HUES64 (cell line): ENCODE data around the gene DGAT2.

Experiments
- H3K27ac ChIP-seq: 2 replicates; pipeline ENCODE4 v1.7.0; 2013; ENCODE audit warnings: low read depth, low read length, inconsistent platforms
- H3K27me3 ChIP-seq: 2 replicates; pipeline ENCODE4 v1.6.1; 2013; ENCODE audit warnings: mild to moderate bottlenecking, low read length; ENCODE audit not compliant: insufficient read depth
- H3K36me3 ChIP-seq: 2 replicates; pipeline ENCODE4 v1.6.1; 2013; ENCODE audit warnings: mild to moderate bottlenecking, low read length; ENCODE audit not compliant: insufficient read depth
- H3K4me1 ChIP-seq: 2 replicates; pipeline ENCODE4 v1.6.1; 2013; ENCODE audit warnings: mild to moderate bottlenecking, low read length, moderate library complexity; ENCODE audit not compliant: insufficient read depth
- H3K4me3 ChIP-seq: 2 replicates; pipeline ENCODE4 v1.5.1; 2013; ENCODE audit warnings: mild to moderate bottlenecking, low read length, moderate library complexity
- H3K9ac ChIP-seq: 2 replicates; pipeline ENCODE4 v1.6.1; 2013; ENCODE audit warnings: mild to moderate bottlenecking, low read depth, low read length
- H3K9me3 ChIP-seq: 2 replicates; pipeline ENCODE4 v1.6.1; 2013; ENCODE audit warnings: low read depth, low read length; ENCODE audit not compliant: insufficient read depth
- WGBS: fragments of 150-250, 120-280 bp; methylation state at CpG from one replicate; pipeline ENCODE4 v1.1.7; 2013; ENCODE audit warnings: missing lambda C conversion rate; 5-methylcytosine and 5-hydroxymethylcytosine counted together

The DGAT2 gene

GRCh38 chr11:75792997-75793800 is 24.6 kb downstream of the DGAT2 start:
- Histone ChIP-seq H3K27me3 (no peaks in the 10 kb centered on the region), H3K9ac (no peak overlapping the region), H3K4me3 (no peak overlapping the region), H3K27ac (no peak overlapping the region), H3K9me3 (no peaks in the 10 kb centered on the region), H3K4me1 (no peaks in the 10 kb centered on the region), H3K36me3 (no peaks in the 10 kb centered on the region)
- 91% methylated on average over 11 of the region's 12 CpGs for WGBS

DNA sequence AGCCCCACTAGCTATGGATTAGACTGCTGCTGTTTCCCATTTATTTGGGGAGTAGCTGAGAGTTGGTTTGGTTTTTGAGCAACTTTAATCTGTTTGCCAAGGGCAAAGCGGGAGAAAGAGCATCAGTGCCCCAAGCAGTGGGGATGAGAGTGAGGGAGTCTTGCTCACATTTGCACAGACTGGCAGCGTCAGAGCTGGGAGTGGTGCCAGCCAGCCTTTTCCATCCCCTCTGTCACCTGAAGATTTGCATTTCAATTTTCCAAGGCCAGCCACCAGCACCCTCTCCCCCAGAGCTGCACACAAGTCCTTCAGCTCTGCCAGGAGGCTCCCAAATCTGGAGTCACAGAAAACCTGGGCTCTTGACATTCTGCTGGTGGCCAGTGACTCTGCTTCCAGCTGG is 25.4 kb downstream of the DGAT2 start:
- H3K9me3 ChIP-seq, result no peaks in the 10 kb centered on the region
- H3K27ac ChIP-seq, result no peak overlapping the region
- no peak overlapping the region for H3K4me3 ChIP-seq
- no peaks in the 10 kb centered on the region for H3K4me1 ChIP-seq
- no peaks in the 10 kb centered on the region for H3K27me3 ChIP-seq
- H3K36me3 ChIP-seq, result no peaks in the 10 kb centered on the region
- WGBS, result 92% methylated on average over 2 of the region's 2 CpGs
- H3K9ac ChIP-seq, result no peak overlapping the region

GRCh38 chr11:75795276-75796090 is 26.9 kb downstream of the DGAT2 start:
- 86% methylated on average over 4 of the region's 4 CpGs for WGBS
- Histone ChIP-seq H3K27ac (no peak overlapping the region), H3K4me3 (no peak overlapping the region), H3K27me3 (no peaks in the 10 kb centered on the region), H3K36me3 (no peaks in the 10 kb centered on the region), H3K4me1 (no peaks in the 10 kb centered on the region), H3K9ac (no peak overlapping the region), H3K9me3 (no peaks in the 10 kb centered on the region)

GRCh38 chr11:75796091-75796435 is 27.5 kb downstream of the DGAT2 start:
- WGBS, result 97% methylated on average over 2 of the region's 2 CpGs
- Histone ChIP-seq H3K4me3 (no peak overlapping the region), H3K4me1 (no peaks in the 10 kb centered on the region)

GRCh38 chr11:75797116-75797515 is 28.5 kb downstream of the DGAT2 start:
- no peaks in the 10 kb centered on the region for H3K27me3 ChIP-seq
- 91% methylated on average over 8 of the region's 8 CpGs for WGBS
- no peaks in the 10 kb centered on the region for H3K9me3 ChIP-seq
- no peak overlapping the region for H3K4me3 ChIP-seq
- no peaks in the 10 kb centered on the region for H3K36me3 ChIP-seq
- H3K27ac ChIP-seq, result no peak overlapping the region
- H3K9ac ChIP-seq, result no peak overlapping the region
- no peaks in the 10 kb centered on the region for H3K4me1 ChIP-seq

More at GRCh38 chr11:75796091-75796435, 27.5 kb downstream of the DGAT2 start:
- Histone ChIP-seq H3K27me3 (no peaks in the 10 kb centered on the region), H3K9me3 (no peaks in the 10 kb centered on the region), H3K36me3 (no peaks in the 10 kb centered on the region), H3K9ac (no peak overlapping the region), H3K27ac (no peak overlapping the region)

DNA sequence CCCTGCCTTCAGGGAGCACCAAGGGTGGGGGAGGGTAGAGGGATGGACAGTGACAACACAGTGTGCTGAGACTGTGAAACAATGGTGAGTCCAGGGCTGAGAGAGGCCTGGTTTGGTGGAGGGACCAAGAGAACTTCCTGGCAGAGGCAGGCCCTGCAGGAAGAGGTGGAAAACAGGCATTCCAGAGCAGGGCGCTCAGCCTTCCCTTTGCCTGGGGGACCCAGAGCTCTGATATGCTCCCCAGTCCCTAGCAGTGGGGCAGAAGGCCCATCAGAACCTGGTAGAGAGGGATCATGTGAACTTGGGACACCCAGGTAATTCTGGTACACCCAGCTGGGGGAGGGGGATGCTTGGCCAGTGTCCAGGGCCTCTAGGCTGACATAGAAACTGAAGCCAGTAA is 29.2 kb downstream of the DGAT2 start:
- H3K27me3 ChIP-seq, result no peaks in the 10 kb centered on the region
- no peaks in the 10 kb centered on the region for H3K9me3 ChIP-seq
- 95% methylated on average over 1 of the region's 1 CpG for WGBS

GRCh38 chr11:75800136-75800675 is 31.6 kb downstream of the DGAT2 start:
- no peak overlapping the region for H3K9ac ChIP-seq
- 95% methylated on average over 8 of the region's 8 CpGs for WGBS
- H3K9me3 ChIP-seq, result no peaks in the 10 kb centered on the region
- H3K4me1 ChIP-seq, result no peaks in the 10 kb centered on the region
- H3K36me3 ChIP-seq, result no peaks in the 10 kb centered on the region
- H3K4me3 ChIP-seq, result no peak overlapping the region
- no peak overlapping the region for H3K27ac ChIP-seq
- H3K27me3 ChIP-seq, result no peaks in the 10 kb centered on the region

More for the DNA sequence above, 29.2 kb downstream of the DGAT2 start:
- Histone ChIP-seq H3K9ac (no peak overlapping the region), H3K36me3 (no peaks in the 10 kb centered on the region), H3K27ac (no peak overlapping the region), H3K4me3 (no peak overlapping the region), H3K4me1 (no peaks in the 10 kb centered on the region)

DNA sequence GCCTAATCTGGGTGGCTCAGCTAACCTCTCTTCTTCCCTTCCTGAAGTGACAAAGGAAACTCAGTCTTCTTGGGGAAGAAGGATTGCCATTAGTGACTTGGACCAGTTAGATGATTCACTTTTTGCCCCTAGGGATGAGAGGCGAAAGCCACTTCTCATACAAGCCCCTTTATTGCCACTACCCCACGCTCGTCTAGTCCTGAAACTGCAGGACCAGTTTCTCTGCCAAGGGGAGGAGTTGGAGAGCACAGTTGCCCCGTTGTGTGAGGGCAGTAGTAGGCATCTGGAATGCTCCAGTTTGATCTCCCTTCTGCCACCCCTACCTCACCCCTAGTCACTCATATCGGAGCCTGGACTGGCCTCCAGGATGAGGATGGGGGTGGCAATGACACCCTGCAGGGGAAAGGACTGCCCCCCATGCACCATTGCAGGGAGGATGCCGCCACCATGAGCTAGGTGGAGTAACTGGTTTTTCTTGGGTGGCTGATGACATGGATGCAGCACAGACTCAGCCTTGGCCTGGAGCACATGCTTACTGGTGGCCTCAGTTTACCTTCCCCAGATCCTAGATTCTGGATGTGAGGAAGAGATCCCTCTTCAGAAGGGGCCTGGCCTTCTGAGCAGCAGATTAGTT is 32.3 kb downstream of the DGAT2 start:
- Histone ChIP-seq H3K4me3 (no peak overlapping the region), H3K27ac (no peak overlapping the region), H3K9me3 (no peaks in the 10 kb centered on the region), H3K9ac (no peak overlapping the region), H3K27me3 (no peaks in the 10 kb centered on the region), H3K4me1 (no peaks in the 10 kb centered on the region), H3K36me3 (no peaks in the 10 kb centered on the region)
- 92% methylated on average over 6 of the region's 6 CpGs for WGBS

GRCh38 chr11:75801362-75802020 is 32.9 kb downstream of the DGAT2 start:
- no peaks in the 10 kb centered on the region for H3K9me3 ChIP-seq
- no peaks in the 10 kb centered on the region for H3K36me3 ChIP-seq
- no peak overlapping the region for H3K4me3 ChIP-seq
- H3K9ac ChIP-seq, result no peak overlapping the region
- H3K27me3 ChIP-seq, result no peaks in the 10 kb centered on the region
- WGBS, result 94% methylated on average over 9 of the region's 9 CpGs
- no peak overlapping the region for H3K27ac ChIP-seq
- no peaks in the 10 kb centered on the region for H3K4me1 ChIP-seq

DNA sequence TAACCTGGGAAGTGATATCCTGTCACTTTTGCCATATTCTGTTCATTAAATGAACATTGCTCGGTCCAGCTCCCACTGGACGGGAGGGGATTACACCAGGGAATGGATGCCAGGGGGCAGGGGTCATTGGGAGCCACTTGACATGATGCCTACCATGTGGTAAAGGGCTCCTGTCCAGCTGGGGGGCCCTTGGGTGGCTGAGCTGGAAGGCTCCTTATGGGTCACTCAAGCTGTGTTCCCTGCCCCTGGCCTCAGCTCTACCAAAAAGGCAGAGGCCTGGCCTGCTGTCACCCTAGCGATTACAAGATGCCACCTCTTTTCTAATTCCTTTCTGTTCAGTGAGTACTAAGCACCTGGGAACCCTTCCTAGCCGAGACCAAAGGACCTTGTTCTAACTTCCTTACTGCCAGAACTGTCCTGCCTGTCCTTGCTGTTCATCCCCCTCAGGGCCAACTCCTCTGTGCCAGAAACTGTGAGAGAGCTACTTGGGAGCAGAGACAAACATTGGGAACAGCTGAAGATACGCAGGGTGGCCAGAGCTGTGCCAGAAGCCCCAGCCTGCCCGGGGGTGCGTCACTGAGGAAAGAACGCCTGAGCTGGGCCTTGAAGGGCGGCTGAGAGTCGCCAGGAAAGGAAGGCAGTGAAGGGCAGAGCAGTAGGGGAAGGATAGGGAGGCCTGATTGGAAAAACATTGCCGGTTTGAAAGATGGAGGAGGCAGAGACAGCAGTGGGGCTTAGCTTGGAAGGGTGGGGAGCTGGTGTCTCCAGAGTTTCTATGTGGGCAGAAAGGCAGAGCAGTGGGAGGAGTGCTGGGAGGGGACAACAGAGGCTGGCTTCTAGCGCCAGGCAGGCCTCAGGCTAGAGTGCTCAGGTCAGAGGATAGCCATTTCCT is 33.7 kb downstream of the DGAT2 start:
- Histone ChIP-seq H3K4me1 (no peaks in the 10 kb centered on the region), H3K27ac (no peak overlapping the region), H3K36me3 (no peaks in the 10 kb centered on the region), H3K4me3 (no peak overlapping the region), H3K9me3 (no peaks in the 10 kb centered on the region), H3K9ac (no peak overlapping the region), H3K27me3 (no peaks in the 10 kb centered on the region)
- WGBS, result 92% methylated on average over 12 of the region's 12 CpGs
